ENCODE data around the gene ELMO3. TPM values are rescaled to one million over a fixed set of nuclear protein-coding genes. Genes with fewer than 3 reads are reported as not detected.

ELMO3 gene
- total and polyA plus RNA-seq, 2 of the 13 experiments (the other 11 are each of a cell fraction or from before 2014, with no cell fraction given): 2.6 to 4.0 TPM

GRCh38 chr16:67170168-67170948, 28.6 kb upstream of the ELMO3 start, which contains the start of gene NOL3 (continued):
- TF ChIP-seq ZBTB46 (CRISPR knock-in tag; IDR thresholded peaks at IDR 0.05; ENCODE audit: borderline replicate concordance) (no peak), IKZF4 (CRISPR knock-in tag; IDR thresholded peaks at IDR 0.05; ENCODE audit: borderline replicate concordance, low read depth, not compliant biosample characterization) (peak; percentile 77), ZNF12 (CRISPR knock-in tag; IDR thresholded peaks at IDR 0.05) (no peak), NCOA2 (CRISPR knock-in tag; IDR thresholded peaks at IDR 0.05) (no peak), ZNF512 (CRISPR knock-in tag; IDR thresholded peaks at IDR 0.05) (no peak), HMG20B (CRISPR knock-in tag; conservative IDR thresholded peaks at IDR 0.05) (no peak; the same call in 1 of the 2 replicates), ZNF83 (CRISPR knock-in tag; IDR thresholded peaks at IDR 0.05; ENCODE audit: borderline replicate concordance) (no peak), ZNF136 (CRISPR knock-in tag; IDR thresholded peaks at IDR 0.05; ENCODE audit: low read depth) (no peak), KLF6 (CRISPR knock-in tag; IDR thresholded peaks at IDR 0.05) (no peak), SSRP1 (CRISPR knock-in tag; IDR thresholded peaks at IDR 0.05) (no peak), ZNF597 (CRISPR knock-in tag; IDR thresholded peaks at IDR 0.05) (no peak), ZMYM4 (CRISPR knock-in tag; IDR thresholded peaks at IDR 0.05) (peak; percentile 44; the same call in 1 of the 2 replicates), FIP1L1 (IDR thresholded peaks at IDR 0.05; ENCODE audit: borderline replicate concordance, insufficient read depth, low read depth, low read length) (no peak), ZNF747 (CRISPR knock-in tag; IDR thresholded peaks at IDR 0.05; ENCODE audit: borderline replicate concordance) (no peak; the same call in 1 of the 2 replicates), ZNF577 (CRISPR knock-in tag; IDR thresholded peaks at IDR 0.05; ENCODE audit: borderline replicate concordance, low read depth) (no peak), ZNF883 (CRISPR knock-in tag; IDR thresholded peaks at IDR 0.05; ENCODE audit: not compliant biosample characterization) (peak; percentile 25), SALL1 (CRISPR knock-in tag; IDR thresholded peaks at IDR 0.05) (peak; percentile 41; the same call in 1 of the 2 replicates), THAP9 (CRISPR knock-in tag; IDR thresholded peaks at IDR 0.05; ENCODE audit: borderline replicate concordance) (no peak), PHF21A (CRISPR knock-in tag; IDR thresholded peaks at IDR 0.05) (peak; percentile 85), ZNF614 (CRISPR knock-in tag; IDR thresholded peaks at IDR 0.05; ENCODE audit: borderline replicate concordance) (peak; percentile 3; the same call in 1 of the 2 replicates), ZNF10 (CRISPR knock-in tag; IDR thresholded peaks at IDR 0.05; ENCODE audit: borderline replicate concordance, low read depth) (no peak), ARHGAP35 (CRISPR knock-in tag; IDR thresholded peaks at IDR 0.05; ENCODE audit: borderline replicate concordance) (no peak)

Data from HepG2 (cell line).